Lower leg skin (tissue), 3 donors: Measurements from ENCODE around the gene ALG5.

Experiments used
- POLR2A ChIP-seq, 2 donors: fragments of 450-650 bp; IDR thresholded peaks; one replicate each; pipeline ENCODE4 v1.6.1; 2016 to 2017; ENCODE audit warnings: antibody characterized with exemption in 2 of 2, mild to moderate bottlenecking in 1 of 2, moderate library complexity in 1 of 2
- TF ChIP-seq, protein P1 (sequence below), 3 donors: fragments of 450-650 bp; IDR thresholded peaks; one replicate each; pipeline ENCODE4 v1.5.1; 2016; ENCODE audit warnings: antibody characterized with exemption in 3 of 3, mild to moderate bottlenecking in 3 of 3, moderate library complexity in 2 of 3

DNA sequence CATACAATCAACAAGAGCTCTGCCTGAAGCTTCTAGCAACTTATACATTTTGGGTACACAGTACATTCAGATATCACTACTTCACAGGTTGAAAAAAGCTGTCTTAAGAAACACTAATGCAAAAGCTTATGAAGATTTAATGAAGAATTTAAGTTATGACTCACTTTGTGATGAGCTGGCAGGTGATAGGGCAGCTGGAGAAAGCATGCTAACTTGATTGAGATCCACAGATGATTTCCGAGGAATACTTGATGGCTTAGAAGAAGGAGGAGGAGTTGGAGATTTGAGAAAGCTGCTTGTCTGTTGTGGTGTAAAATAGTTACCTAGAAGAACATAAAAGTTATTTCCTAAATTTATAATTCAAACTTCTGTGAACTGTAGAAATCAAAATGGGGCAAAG, 24.7 kb upstream of the ALG5 start:
- TF ChIP-seq POLR2A (IDR thresholded peaks at IDR 0.05): no peak
- TF ChIP-seq, protein P1, sequence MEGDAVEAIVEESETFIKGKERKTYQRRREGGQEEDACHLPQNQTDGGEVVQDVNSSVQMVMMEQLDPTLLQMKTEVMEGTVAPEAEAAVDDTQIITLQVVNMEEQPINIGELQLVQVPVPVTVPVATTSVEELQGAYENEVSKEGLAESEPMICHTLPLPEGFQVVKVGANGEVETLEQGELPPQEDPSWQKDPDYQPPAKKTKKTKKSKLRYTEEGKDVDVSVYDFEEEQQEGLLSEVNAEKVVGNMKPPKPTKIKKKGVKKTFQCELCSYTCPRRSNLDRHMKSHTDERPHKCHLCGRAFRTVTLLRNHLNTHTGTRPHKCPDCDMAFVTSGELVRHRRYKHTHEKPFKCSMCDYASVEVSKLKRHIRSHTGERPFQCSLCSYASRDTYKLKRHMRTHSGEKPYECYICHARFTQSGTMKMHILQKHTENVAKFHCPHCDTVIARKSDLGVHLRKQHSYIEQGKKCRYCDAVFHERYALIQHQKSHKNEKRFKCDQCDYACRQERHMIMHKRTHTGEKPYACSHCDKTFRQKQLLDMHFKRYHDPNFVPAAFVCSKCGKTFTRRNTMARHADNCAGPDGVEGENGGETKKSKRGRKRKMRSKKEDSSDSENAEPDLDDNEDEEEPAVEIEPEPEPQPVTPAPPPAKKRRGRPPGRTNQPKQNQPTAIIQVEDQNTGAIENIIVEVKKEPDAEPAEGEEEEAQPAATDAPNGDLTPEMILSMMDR (IDR thresholded peaks at IDR 0.05): no peak
